HG03378 (cell line): ENCODE results near the gene PILRA.

Experiments
- ATAC-seq: cut with Tn5 transposase; IDR thresholded peaks from one replicate; pipeline ENCODE4 v1.9.1; 2021; ENCODE audit warnings: mild to moderate bottlenecking, moderate library complexity; ENCODE audit not compliant: unreplicated experiment

Gene PILRA

GRCh38 chr7:100406767-100407166 is 33.5 kb downstream of the PILRA start:
- no peak for ATAC-seq

GRCh38 chr7:100407285-100408180 is 34.2 kb downstream of the PILRA start:
- ATAC-seq: peak; percentile 56

GRCh38 chr7:100411101-100411500 is 37.8 kb downstream of the PILRA start:
- ATAC-seq: no peak

DNA sequence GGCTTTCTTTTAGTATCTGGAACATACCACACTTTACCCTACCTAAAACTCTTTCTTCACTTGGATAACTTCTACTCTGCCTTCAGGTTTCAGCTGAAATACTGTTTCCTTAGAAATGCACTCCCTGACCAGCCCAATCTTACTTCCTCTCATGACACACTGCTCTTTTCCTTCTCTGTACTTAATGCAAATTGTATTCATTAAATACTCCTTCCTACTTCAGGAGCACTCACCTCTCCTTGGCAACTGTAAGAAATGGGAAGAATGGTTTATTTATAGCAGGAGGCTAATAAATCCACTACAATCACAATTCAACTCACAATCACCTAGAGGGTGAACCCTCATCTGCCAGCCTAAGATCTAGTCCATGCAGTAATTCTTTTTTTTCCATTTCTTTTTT is 40.1 kb downstream of the PILRA start:
- ATAC-seq: no peak

- no peak for ATAC-seq
Observed at GRCh38 chr7:100413889-100414288, 40.6 kb downstream of the PILRA start.

- no peak for ATAC-seq
Observed at GRCh38 chr7:100415448-100415847, 42.2 kb downstream of the PILRA start.

DNA sequence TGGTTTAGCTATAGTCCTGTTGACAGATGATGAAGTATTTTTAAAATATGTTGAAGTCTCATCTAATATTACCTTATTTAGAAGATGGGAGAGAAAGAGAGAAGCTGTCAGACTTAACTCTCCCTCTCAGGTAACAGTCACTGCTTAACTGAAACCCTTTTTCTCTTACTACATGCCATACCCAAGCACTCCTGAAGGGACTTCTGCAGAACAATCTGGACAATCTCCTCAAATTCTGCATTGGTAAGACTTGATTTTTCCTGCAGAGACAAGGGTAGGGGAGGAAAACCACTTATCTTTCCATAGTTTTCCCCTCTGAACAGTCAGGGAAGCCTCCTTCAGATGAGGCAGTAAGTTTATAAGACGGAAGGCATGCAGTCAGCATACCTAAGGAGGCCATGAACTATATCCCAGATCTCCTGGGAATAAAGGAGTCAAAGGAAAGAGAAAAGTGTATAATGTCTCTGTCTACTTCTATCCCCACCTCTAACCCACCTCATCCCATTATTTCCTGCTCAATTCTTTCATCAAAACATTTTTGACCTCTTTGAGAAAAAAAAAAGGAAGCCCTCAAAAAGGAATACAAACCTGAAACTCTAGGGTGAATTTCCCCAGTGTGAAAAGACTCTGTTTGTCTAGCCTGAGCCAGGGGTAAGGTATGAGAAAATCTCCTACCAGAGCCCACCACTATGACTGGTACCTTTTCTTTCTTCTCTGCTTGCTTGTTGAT is 45.8 kb downstream of the PILRA start:
- ATAC-seq: no peak

- ATAC-seq: no peak
Observed at GRCh38 chr7:100419660-100420226, 46.5 kb downstream of the PILRA start.

GRCh38 chr7:100423315-100423714 is 50.0 kb downstream of the PILRA start:
- no peak for ATAC-seq

GRCh38 chr7:100425347-100425746 is 52.1 kb downstream of the PILRA start:
- no peak for ATAC-seq

- ATAC-seq: no peak
Observed at GRCh38 chr7:100426516-100426915, 53.2 kb downstream of the PILRA start.

DNA sequence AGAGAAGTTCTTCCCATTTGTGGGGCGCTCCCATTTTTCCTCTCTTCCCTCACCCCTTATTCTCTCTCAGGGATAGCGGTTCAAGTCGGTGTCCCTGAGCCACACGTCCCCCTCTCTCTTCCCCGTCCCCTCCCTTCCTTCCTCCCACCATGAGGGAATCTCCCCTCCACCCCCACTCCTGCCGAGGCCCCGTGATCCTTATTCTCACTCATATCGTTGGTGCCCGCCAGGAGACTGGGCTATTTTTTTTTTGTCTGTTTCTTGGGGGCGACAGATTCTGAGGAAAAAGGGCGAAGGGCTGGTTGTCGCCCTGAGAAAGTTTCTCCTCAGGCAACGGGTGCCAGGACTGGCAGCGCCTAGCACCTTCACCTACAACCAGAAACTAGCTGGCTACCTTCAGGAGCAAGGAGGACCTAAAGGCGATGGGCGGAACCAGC is 54.5 kb downstream of the PILRA start:
- no peak for ATAC-seq

GRCh38 chr7:100428199-100428966 is 55.1 kb downstream of the PILRA start, which contains the start of gene ZCWPW1:
TSS of gene ZCWPW1 (minus strand) at chr7:100428703. CDS start at chr7:100420649, 8,054 bp downstream.
- peak; percentile 36 for ATAC-seq

DNA sequence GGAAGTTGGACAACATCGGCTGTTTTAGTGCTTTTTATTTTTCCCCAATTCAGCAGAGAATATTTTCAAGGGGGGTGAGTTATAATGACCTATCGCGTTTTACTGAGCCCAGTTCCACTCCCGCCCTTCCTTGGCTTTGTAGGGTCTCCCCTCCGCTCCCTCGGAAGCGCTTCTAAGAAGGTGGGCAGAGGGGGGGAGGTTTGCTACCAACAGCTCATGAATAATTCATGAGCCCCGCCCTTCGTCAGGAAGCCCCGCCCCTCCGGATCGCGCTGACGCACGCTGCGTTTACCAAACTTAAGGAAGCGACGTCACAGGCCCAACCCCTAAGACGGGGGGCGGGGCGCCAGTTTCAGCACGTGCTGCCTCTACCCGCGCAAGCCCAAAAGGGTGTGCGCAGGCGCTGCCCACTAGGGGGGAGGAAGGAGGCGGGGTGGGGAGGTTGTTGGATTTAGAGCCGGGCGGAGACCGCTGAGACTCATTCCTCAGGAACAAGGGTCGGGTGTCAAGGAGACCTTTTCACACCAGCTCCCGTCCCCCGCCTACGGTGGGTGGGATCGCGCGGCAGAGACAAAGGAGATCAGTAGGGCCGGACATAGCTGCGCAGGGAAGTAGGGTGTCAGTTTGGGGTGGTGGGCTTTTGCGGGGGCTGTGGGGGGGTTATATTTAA is 55.8 kb downstream of the PILRA start:
- ATAC-seq: peak; percentile 37

GRCh38 chr7:100429637-100430492 is 56.6 kb downstream of the PILRA start, which contains the start of gene MEPCE:
TSS of gene MEPCE (plus strand) at chr7:100429831. CDS start at chr7:100430019, 188 bp downstream.
- ATAC-seq: peak; percentile 21

DNA sequence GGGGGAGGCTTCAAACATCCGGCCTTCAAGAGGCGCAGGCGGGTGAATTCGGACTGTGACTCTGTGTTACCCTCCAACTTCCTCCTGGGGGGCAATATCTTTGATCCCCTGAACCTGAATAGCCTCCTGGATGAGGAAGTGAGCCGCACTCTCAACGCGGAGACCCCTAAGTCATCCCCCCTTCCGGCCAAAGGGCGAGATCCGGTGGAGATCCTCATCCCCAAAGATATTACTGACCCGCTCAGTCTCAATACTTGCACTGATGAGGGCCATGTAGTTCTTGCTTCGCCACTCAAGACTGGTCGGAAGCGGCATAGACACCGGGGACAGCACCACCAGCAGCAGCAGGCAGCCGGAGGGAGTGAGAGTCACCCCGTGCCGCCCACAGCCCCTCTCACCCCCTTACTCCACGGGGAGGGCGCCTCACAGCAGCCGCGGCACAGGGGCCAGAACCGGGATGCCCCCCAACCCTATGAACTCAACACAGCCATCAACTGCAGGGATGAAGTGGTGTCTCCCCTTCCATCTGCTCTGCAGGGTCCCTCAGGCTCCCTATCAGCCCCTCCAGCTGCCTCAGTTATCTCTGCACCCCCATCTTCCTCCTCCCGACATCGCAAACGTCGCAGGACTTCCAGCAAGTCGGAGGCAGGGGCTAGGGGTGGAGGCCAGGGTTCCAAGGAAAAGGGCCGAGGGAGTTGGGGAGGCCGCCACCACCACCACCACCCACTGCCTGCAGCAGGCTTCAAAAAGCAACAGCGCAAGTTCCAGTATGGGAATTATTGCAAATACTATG is 57.4 kb downstream of the PILRA start:
- ATAC-seq: no peak

DNA sequence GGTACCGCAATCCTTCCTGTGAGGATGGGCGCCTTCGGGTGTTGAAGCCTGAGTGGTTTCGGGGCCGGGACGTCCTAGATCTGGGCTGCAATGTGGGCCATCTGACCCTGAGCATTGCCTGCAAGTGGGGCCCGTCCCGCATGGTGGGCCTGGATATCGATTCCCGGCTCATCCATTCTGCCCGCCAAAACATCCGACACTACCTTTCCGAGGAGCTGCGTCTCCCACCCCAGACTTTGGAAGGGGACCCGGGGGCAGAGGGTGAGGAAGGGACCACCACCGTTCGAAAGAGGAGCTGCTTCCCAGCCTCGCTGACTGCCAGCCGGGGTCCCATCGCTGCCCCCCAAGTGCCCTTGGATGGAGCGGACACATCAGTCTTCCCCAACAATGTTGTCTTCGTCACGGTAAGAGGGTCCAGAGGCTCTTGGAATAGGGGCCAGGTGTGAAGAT is 58.0 kb downstream of the PILRA start:
- no peak for ATAC-seq

DNA sequence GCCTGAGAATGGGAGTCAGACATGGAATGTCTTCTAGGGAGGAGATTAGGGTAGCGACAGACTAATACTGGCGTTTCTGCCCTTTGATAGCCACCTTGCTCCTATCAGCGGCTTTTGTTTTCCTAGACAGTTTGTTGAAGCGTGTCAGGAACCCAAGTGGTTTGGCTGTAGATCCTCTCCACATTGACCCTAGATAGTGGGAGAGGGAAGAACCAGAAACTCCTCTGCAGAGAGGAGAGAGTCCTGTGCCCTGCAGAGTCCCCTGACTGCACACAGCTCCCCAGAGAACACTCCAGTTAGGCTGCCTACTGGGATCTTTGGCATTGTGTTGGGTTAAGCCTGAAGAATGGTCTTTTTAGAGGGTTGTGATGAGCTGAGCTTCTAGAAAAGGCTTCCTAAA is 58.8 kb downstream of the PILRA start:
- ATAC-seq: no peak
